ENCODE data around the gene MT1E.
"Not testable (repeated sequence)": the region's sequence is repeated elsewhere in the genome, so short reads cannot be mapped to it uniquely, and the experiment has no call there.

MT1E gene

GRCh38 chr16:56610017-56610608 lies 15.5 kb upstream of the MT1E start:
- Histone ChIP-seq H3K4me1 (peaks cover 22% of the 10 kb centered on the region), H3K9me3 (no peaks in the 10 kb centered on the region), H3K36me3 (replicated peaks) (no peaks in the 10 kb centered on the region), H3K27me3 (ENCODE audit: low read depth) (no peaks in the 10 kb centered on the region), H3K4me3 (peak overlapping the region; percentile 72)
- DNase-seq (ENCODE audit: low spot score in 2 of 2), result peak; percentile 59 to 60
- in situ Hi-C loops (cut with MboI; ENCODE audit: low sequenced_read_pairs), result no loop called here

GRCh38 chr16:56610609-56611111 lies 14.9 kb upstream of the MT1E start:
- Histone ChIP-seq H3K4me3 (no peak overlapping the region), H3K4me1 (peaks cover 22% of the 10 kb centered on the region), H3K9me3 (no peaks in the 10 kb centered on the region), H3K36me3 (replicated peaks) (no peaks in the 10 kb centered on the region), H3K27me3 (ENCODE audit: low read depth) (no peaks in the 10 kb centered on the region)
- in situ Hi-C loops (cut with MboI; ENCODE audit: low sequenced_read_pairs), result no loop called here
- DNase-seq (ENCODE audit: low spot score in 2 of 2), result no peak

GRCh38 chr16:56611281-56611833 lies 14.2 kb upstream of the MT1E start:
- no peak for DNase-seq (ENCODE audit: low spot score in 2 of 2)
- no peaks in the 10 kb centered on the region for H3K27me3 ChIP-seq (ENCODE audit: low read depth)
- H3K36me3 ChIP-seq (replicated peaks), result no peaks in the 10 kb centered on the region
- H3K9me3 ChIP-seq, result no peaks in the 10 kb centered on the region
- in situ Hi-C loops (cut with MboI; ENCODE audit: low sequenced_read_pairs), result no loop called here
- H3K4me1 ChIP-seq, result peaks cover 22% of the 10 kb centered on the region
- H3K4me3 ChIP-seq, result no peak overlapping the region

GRCh38 chr16:56613706-56614105 lies 11.9 kb upstream of the MT1E start:
- in situ Hi-C loops (cut with MboI; ENCODE audit: low sequenced_read_pairs), result no loop called here
- peaks cover 17% of the 10 kb centered on the region for H3K4me1 ChIP-seq
- no peaks in the 10 kb centered on the region for H3K27me3 ChIP-seq (ENCODE audit: low read depth)

GRCh38 chr16:56614549-56614991 lies 11.0 kb upstream of the MT1E start:
- Histone ChIP-seq H3K36me3 (replicated peaks) (no peaks in the 10 kb centered on the region), H3K4me3 (no peak overlapping the region), H3K27me3 (ENCODE audit: low read depth) (no peaks in the 10 kb centered on the region), H3K9me3 (no peaks in the 10 kb centered on the region), H3K4me1 (peaks cover 16% of the 10 kb centered on the region)
- in situ Hi-C loops (cut with MboI; ENCODE audit: low sequenced_read_pairs), result no loop called here
- no peak for DNase-seq (ENCODE audit: low spot score in 2 of 2)

More at GRCh38 chr16:56613706-56614105, 11.9 kb upstream of the MT1E start:
- Histone ChIP-seq H3K36me3 (replicated peaks) (no peaks in the 10 kb centered on the region), H3K9me3 (no peaks in the 10 kb centered on the region), H3K4me3 (no peak overlapping the region)
- no peak for DNase-seq (ENCODE audit: low spot score in 2 of 2)

GRCh38 chr16:56615353-56615752 lies 10.2 kb upstream of the MT1E start:
- peaks cover 8% of the 10 kb centered on the region for H3K4me1 ChIP-seq

GRCh38 chr16:56616608-56617211 lies 8.9 kb upstream of the MT1E start:
- H3K9me3 ChIP-seq, result no peaks in the 10 kb centered on the region
- in situ Hi-C loops (cut with MboI; ENCODE audit: low sequenced_read_pairs), result no loop called here
- H3K27me3 ChIP-seq (ENCODE audit: low read depth), result no peaks in the 10 kb centered on the region
- H3K4me1 ChIP-seq, result peaks cover 17% of the 10 kb centered on the region
- no peaks in the 10 kb centered on the region for H3K36me3 ChIP-seq (replicated peaks)
- no peak overlapping the region for H3K4me3 ChIP-seq
- DNase-seq (ENCODE audit: low spot score in 2 of 2), result no peak

More at GRCh38 chr16:56615353-56615752, 10.2 kb upstream of the MT1E start:
- Histone ChIP-seq H3K9me3 (no peaks in the 10 kb centered on the region), H3K27me3 (ENCODE audit: low read depth) (no peaks in the 10 kb centered on the region), H3K36me3 (replicated peaks) (no peaks in the 10 kb centered on the region), H3K4me3 (no peak overlapping the region)
- DNase-seq (ENCODE audit: low spot score in 2 of 2), result no peak
- in situ Hi-C loops (cut with MboI; ENCODE audit: low sequenced_read_pairs), result no loop called here

GRCh38 chr16:56617212-56618085 lies 8.1 kb upstream of the MT1E start:
- no peak for DNase-seq (ENCODE audit: low spot score in 2 of 2)
- Histone ChIP-seq H3K27me3 (ENCODE audit: low read depth) (no peaks in the 10 kb centered on the region), H3K4me3 (no peak overlapping the region), H3K4me1 (peaks cover 21% of the 10 kb centered on the region), H3K9me3 (no peaks in the 10 kb centered on the region), H3K36me3 (replicated peaks) (no peaks in the 10 kb centered on the region)
- in situ Hi-C loops (cut with MboI; ENCODE audit: low sequenced_read_pairs), result no loop called here

GRCh38 chr16:56618138-56618537 lies 7.4 kb upstream of the MT1E start:
- Histone ChIP-seq H3K4me3 (no peak overlapping the region), H3K4me1 (peaks cover 28% of the 10 kb centered on the region), H3K27me3 (ENCODE audit: low read depth) (no peaks in the 10 kb centered on the region), H3K36me3 (replicated peaks) (no peaks in the 10 kb centered on the region), H3K9me3 (no peaks in the 10 kb centered on the region)
- in situ Hi-C loops (cut with MboI; ENCODE audit: low sequenced_read_pairs), result no loop called here
- no peak for DNase-seq (ENCODE audit: low spot score in 2 of 2)

- H3K36me3 ChIP-seq (replicated peaks), result no peaks in the 10 kb centered on the region
- H3K27me3 ChIP-seq (ENCODE audit: low read depth), result no peaks in the 10 kb centered on the region
- no peak overlapping the region for H3K4me3 ChIP-seq
- no peaks in the 10 kb centered on the region for H3K9me3 ChIP-seq
- in situ Hi-C loops (cut with MboI; ENCODE audit: low sequenced_read_pairs), result no loop called here
- peaks cover 40% of the 10 kb centered on the region for H3K4me1 ChIP-seq
- DNase-seq (ENCODE audit: low spot score in 2 of 2), result no peak
Observed at GRCh38 chr16:56620339-56620897, 5.2 kb upstream of the MT1E start.

GRCh38 chr16:56621665-56622445 lies 3.7 kb upstream of the MT1E start:
- peak; percentile 87 to 89 for DNase-seq (ENCODE audit: low spot score in 2 of 2)
- H3K4me3 ChIP-seq; in situ Hi-C loops (cut with MboI; ENCODE audit: low sequenced_read_pairs); H3K9me3 ChIP-seq; H3K27me3 ChIP-seq (ENCODE audit: low read depth); H3K36me3 ChIP-seq (replicated peaks): not testable (repeated sequence)
- peaks cover 41% of the 10 kb centered on the region for H3K4me1 ChIP-seq

GRCh38 chr16:56623184-56623583 lies 2.4 kb upstream of the MT1E start:
- in situ Hi-C loops (cut with MboI; ENCODE audit: low sequenced_read_pairs); H3K36me3 ChIP-seq (replicated peaks); H3K9me3 ChIP-seq; H3K27me3 ChIP-seq (ENCODE audit: low read depth); DNase-seq (ENCODE audit: low spot score in 2 of 2); H3K4me3 ChIP-seq: not testable (repeated sequence)
- H3K4me1 ChIP-seq, result peaks cover 47% of the 10 kb centered on the region

- no peaks in the 10 kb centered on the region for H3K27me3 ChIP-seq (ENCODE audit: low read depth)
- in situ Hi-C loops (cut with MboI; ENCODE audit: low sequenced_read_pairs), result no loop called here
- H3K4me1 ChIP-seq, result peaks cover 47% of the 10 kb centered on the region
Observed at GRCh38 chr16:56623637-56624036, 1.9 kb upstream of the MT1E start.

More at GRCh38 chr16:56623637-56624036, 1.9 kb upstream of the MT1E start:
- Histone ChIP-seq H3K36me3 (replicated peaks) (no peaks in the 10 kb centered on the region), H3K4me3 (no peak overlapping the region), H3K9me3 (no peaks in the 10 kb centered on the region)
- no peak for DNase-seq (ENCODE audit: low spot score in 2 of 2)

All from HAP-1 (cell line).